Gastrocnemius medialis (tissue), 4 donors: Measurements from ENCODE around the gene TMBIM1. TPM values are rescaled to one million over a fixed set of nuclear protein-coding genes. Genes with fewer than 3 reads are reported as not detected.
A peak's percentile ranks its signal among the peaks of the same experiment; 100 is the strongest.

Experiments used
- ATAC-seq, 2 donors: fragments of 150-250 bp; one replicate each; pipeline ENCODE4 v1.9.1; 2016
- DNase-seq, 2 donors: peaks; one replicate each; pipeline ENCODE4 v3.0.0-alpha.2; 2019
- H3K27ac ChIP-seq, 4 donors: fragments of 200-600 bp; sonication (generic); 1 replicate in 1 of 4; 2 replicates in 3 of 4; pipeline ENCODE4 v1.5.1; 2016 to 2018; ENCODE audit warnings: mild to moderate bottlenecking in 2 of 4, moderate library complexity in 1 of 4
- H3K27me3 ChIP-seq, 3 donors: fragments of 200-600 bp; sonication (generic) in 2 of 3; 1 replicate in 1 of 3; 2 replicates in 2 of 3; pipeline versions ENCODE4 v1.5.1 to v1.6.0; 2016 to 2019; ENCODE audit warnings: mild to moderate bottlenecking in 1 of 3, moderate library complexity in 1 of 3
- H3K36me3 ChIP-seq, 2 donors: fragments of 200-600 bp; sonication (generic) in 1 of 2; one replicate each; pipeline ENCODE4 v1.5.1; 2017 to 2018
- H3K4me1 ChIP-seq, 2 donors: fragments of 200-600 bp; sonication (generic) in 1 of 2; one replicate each; pipeline ENCODE4 v1.5.1; 2016 to 2017; ENCODE audit warnings: mild to moderate bottlenecking in 2 of 2
- H3K4me3 ChIP-seq, 4 donors: fragments of 200-600 bp; sonication (generic) in 3 of 4; 1 replicate in 1 of 4; 2 replicates in 3 of 4; pipeline ENCODE4 v1.5.1; 2016 to 2019; ENCODE audit warnings: mild to moderate bottlenecking in 2 of 4
- H3K9me3 ChIP-seq, 3 donors: fragments of 200-600 bp; sonication (generic) in 2 of 3; 1 replicate in 1 of 3; 2 replicates in 2 of 3; pipeline ENCODE4 v1.5.1; 2016 to 2019
- POLR2A ChIP-seq, 2 donors: fragments of 450-650 bp; IDR thresholded peaks; one replicate each; pipeline ENCODE4 v1.6.1; 2017; ENCODE audit warnings: antibody characterized with exemption in 2 of 2, mild to moderate bottlenecking in 2 of 2, moderate library complexity in 2 of 2
- in situ Hi-C, 4 donors: fragments of 200-750 bp; cut with MboI; loops; one replicate each; pipeline versions ENCODE4 v1.15.0 to v1.8.0; 2017; ENCODE audit warnings: low sequenced_read_pairs in 4 of 4
- intact Hi-C: fragments of 100-400 bp; cut with DNase I; formaldehyde crosslinking; loops from one replicate; pipeline ENCODE4 v1.15.1; 2023; ENCODE audit warnings: low total_unique reads
- total RNA-seq, 4 donors: library from RNA; depleted of rRNA; stranded (reverse); fragments of >200 nt; gene quantifications; one replicate each; pipeline versions ENCODE4 v1.1.0 to v1.2.3, GENCODE V29; 2016
- TF ChIP-seq, protein P1 (sequence below), 5 experiments: fragments of 450-650 bp in 3 of 5; fragments of 200-600 bp in 2 of 5; sonication (generic) in 2 of 5; IDR thresholded peaks in 4 of 5; conservative IDR thresholded peaks in 1 of 5; 1 replicate in 4 of 5; 2 replicates in 1 of 5; pipeline ENCODE4 v1.5.1; 2016 to 2019; ENCODE audit warnings: antibody characterized with exemption in 5 of 5, mild to moderate bottlenecking in 3 of 5, moderate library complexity in 3 of 5

Gene TMBIM1
- total RNA-seq, 4 donors from 2014 or later, result 142 to 296 (median 215) TPM

DNA sequence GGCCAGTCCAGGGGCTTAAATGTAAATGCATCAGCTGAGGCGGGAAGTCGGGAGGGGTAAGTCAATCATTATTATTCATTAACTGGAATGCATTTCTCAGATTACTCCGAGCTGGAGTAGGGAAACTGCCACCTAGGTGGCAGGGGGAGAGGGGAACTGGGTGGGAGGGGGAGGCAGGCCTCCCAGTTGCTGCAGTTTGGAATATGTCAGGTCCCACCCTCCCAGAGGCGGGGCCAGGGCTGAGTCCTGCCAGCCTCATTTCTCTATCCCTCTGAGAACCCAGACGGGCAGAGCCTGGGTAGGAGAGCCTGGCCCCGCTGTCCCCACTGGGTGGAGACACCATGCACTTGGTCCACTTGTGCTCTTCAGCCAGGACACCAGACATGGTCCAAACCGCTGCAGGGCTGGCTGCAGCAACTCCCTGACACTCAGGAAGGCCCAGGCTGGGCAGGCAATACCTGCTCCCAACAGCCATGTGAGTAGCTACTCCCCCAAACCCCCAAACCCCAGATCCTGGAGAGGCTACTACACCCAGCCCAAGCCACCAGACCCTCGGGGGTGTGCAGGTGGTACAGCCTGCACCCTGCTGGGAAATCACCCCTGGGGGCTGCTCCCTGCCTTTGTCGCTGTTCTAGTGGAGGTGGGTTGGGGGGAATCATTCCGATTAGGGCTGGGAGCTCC lies 31.4 kb downstream of the TMBIM1 start, which contains the start of gene GPBAR1:
GPBAR1 (plus strand) TSS at position 274 of the 681 bp plus-strand sequence. CDS start 1,710 bp downstream, outside the sequence.
- TF ChIP-seq, protein P1, sequence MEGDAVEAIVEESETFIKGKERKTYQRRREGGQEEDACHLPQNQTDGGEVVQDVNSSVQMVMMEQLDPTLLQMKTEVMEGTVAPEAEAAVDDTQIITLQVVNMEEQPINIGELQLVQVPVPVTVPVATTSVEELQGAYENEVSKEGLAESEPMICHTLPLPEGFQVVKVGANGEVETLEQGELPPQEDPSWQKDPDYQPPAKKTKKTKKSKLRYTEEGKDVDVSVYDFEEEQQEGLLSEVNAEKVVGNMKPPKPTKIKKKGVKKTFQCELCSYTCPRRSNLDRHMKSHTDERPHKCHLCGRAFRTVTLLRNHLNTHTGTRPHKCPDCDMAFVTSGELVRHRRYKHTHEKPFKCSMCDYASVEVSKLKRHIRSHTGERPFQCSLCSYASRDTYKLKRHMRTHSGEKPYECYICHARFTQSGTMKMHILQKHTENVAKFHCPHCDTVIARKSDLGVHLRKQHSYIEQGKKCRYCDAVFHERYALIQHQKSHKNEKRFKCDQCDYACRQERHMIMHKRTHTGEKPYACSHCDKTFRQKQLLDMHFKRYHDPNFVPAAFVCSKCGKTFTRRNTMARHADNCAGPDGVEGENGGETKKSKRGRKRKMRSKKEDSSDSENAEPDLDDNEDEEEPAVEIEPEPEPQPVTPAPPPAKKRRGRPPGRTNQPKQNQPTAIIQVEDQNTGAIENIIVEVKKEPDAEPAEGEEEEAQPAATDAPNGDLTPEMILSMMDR (IDR thresholded peaks at IDR 0.05 in 4 of 5, conservative IDR thresholded peaks at IDR 0.05 in 1 of 5), result no peak
- TF ChIP-seq POLR2A (IDR thresholded peaks at IDR 0.05), result no peak
- Histone ChIP-seq H3K36me3 (peaks cover 0 to 36% of the 10 kb centered on the region in 2 donors), H3K27ac (peak within 1 kb of the TSS; percentile 75 to 83 (median 78)), H3K4me1 (peaks cover 24 to 25% of the 10 kb centered on the region in 2 donors), H3K9me3 (no peaks in the 10 kb centered on the region), H3K4me3 (no peak within 1 kb of the TSS), H3K27me3 (no peaks in the 10 kb centered on the region)
- intact Hi-C loops (no loop called here), in situ Hi-C loops (loop anchor here in 1 of 4 donors (10.0 kb wide), 1 partner anchor 76 kb away; no protein-coding TSS in a partner anchor)
- ATAC-seq (no peak), DNase-seq (peak in 1 of 2 donors; percentile 33)

DNA sequence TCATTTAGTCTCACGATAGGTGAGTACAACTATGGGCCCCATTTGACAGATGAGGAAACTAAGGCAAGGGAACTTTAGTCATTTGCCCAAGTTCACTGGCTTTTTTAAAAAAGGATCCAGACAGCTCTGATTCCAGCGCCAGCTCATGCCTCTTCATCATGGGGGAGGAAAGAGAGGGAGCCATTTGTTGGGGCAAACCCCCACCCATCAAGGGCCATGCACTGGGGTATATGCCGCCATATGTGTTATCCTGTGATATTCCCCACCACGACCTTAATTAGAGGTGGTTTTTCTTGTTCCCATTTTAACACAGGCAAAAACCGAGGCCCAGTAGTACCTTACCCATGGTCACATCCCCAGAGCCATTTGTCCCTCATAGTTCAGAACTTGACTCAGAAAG lies 32.1 kb downstream of the TMBIM1 start:
- Histone ChIP-seq H3K4me3 (no peak overlapping the region), H3K4me1 (peaks cover 24 to 25% of the 10 kb centered on the region in 2 donors), H3K27ac (peak overlapping the region; percentile 75 to 83 (median 78)), H3K9me3 (no peaks in the 10 kb centered on the region), H3K27me3 (no peaks in the 10 kb centered on the region), H3K36me3 (peaks cover 0 to 36% of the 10 kb centered on the region in 2 donors)
- in situ Hi-C loops, result loop anchor here in 1 of 4 donors (10.0 kb wide), 1 partner anchor 75 kb away; no protein-coding TSS in a partner anchor
- no peak for TF ChIP-seq POLR2A (IDR thresholded peaks at IDR 0.05)
- TF ChIP-seq, protein P1 (IDR thresholded peaks at IDR 0.05 in 4 of 5, conservative IDR thresholded peaks at IDR 0.05 in 1 of 5), result no peak
- DNase-seq, result no peak
- ATAC-seq, result no peak
- intact Hi-C loops, result no loop called here

DNA sequence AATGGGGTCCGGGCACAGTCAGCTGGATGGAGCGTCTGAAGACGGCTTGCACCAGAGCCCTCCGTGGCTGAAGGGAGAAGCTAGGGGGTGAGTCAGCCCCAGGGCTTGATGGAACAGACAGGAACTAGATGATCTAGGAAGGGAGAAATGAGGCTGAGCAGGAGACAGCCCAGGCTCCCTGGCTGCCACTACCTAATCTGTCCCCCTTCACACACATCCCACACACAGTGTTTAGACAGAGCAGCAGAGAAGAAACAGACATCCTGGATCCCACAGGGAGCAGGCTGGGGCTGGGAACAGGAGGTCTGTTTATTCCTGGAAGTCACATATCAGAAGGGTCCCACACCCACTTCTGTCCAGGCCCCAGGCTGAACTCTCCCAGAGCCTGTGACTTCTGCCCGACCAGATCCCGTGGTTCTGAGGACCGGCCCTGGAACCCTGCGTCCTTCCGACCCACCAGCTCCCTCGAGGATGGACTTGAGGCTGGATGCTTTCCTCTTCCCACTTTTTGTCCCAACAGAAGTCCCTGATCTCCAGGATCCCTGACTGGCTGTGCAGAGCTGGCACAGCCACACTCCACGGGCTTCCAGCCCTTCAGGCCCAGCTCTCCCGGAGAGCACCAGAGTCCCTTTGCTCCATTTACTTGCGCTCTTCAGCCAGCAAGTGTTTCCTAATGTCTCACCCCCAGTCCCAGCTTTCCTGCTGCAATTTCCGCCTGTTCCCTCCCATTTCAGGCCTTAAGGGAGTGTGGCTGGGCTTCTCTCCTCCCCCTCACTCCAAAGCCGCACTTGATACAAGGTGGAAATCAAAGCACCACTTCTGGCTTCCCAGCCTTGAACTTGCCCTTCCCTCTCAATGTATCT lies 33.0 kb downstream of the TMBIM1 start:
- Histone ChIP-seq H3K4me3 (peak overlapping the region in 1 of 4 donors; percentile 10), H3K4me1 (peaks cover 24 to 25% of the 10 kb centered on the region in 2 donors), H3K36me3 (peaks cover 0 to 36% of the 10 kb centered on the region in 2 donors), H3K27me3 (no peaks in the 10 kb centered on the region), H3K9me3 (no peaks in the 10 kb centered on the region), H3K27ac (peak overlapping the region; percentile 75 to 83 (median 78))
- peak; percentile 55 to 58 for ATAC-seq
- intact Hi-C loops, result loop anchor here (5.0 kb wide), 1 partner anchor 42 kb away; the partner anchor contains the start of gene ARPC2
- in situ Hi-C loops, result loop anchor here in 2 of 4 donors (10.0 kb wide), 1 partner anchor 75 kb away; no protein-coding TSS in a partner anchor
- peak in 1 of 2 donors; percentile 44 for TF ChIP-seq POLR2A (IDR thresholded peaks at IDR 0.05)
- TF ChIP-seq, protein P1 (IDR thresholded peaks at IDR 0.05 in 4 of 5, conservative IDR thresholded peaks at IDR 0.05 in 1 of 5), result no peak
- peak in 1 of 2 donors; percentile 55 for DNase-seq

DNA sequence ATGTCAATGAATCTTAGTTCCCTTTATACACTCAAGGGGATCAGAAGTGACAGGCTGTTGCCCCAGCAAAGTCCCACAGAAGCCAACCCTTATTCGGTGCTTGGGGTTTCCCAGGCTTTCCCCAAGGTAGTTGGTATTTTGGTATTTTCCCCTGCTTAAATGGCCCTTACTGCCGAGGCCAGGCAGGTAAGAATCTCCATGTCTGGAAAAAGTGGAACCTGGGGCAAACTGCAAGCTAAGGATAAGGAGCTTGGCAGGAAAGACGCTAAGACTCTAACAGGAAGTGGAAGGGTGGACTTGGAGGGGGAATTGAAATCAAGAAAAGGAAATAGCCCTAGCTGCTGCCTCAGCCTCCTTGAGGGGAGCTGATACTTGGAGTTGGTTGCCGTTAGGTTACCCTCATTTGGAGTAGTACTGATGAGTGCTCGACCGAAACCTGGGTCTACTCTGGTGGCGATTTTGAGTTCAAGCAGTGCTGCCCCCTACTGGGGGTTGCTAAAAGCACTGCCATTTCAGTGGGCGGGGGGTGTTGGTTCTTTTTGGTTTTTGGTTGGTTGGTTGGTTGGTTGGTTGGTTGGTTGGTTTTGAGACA lies 34.8 kb downstream of the TMBIM1 start:
- H3K9me3 ChIP-seq, result no peaks in the 10 kb centered on the region
- ATAC-seq (peak; percentile 8 to 38), DNase-seq (peak in 1 of 2 donors; percentile 9)
- no peak overlapping the region for H3K4me3 ChIP-seq
- peaks cover 0 to 43% of the 10 kb centered on the region in 2 donors for H3K36me3 ChIP-seq
- no peaks in the 10 kb centered on the region for H3K27me3 ChIP-seq
- intact Hi-C loops (loop anchor here (2.0 to 5.0 kb wide), 2 partner anchors 40 to 71 kb away; partner anchors contain the start of gene ARPC2), in situ Hi-C loops (loop anchor here in 2 of 4 donors (10.0 kb wide), 1 partner anchor 73 kb away; no protein-coding TSS in a partner anchor)
- H3K27ac ChIP-seq, result peak overlapping the region in 2 of 4 donors; percentile 9 to 14
- no peak for TF ChIP-seq POLR2A (IDR thresholded peaks at IDR 0.05)
- TF ChIP-seq, protein P1 (IDR thresholded peaks at IDR 0.05 in 4 of 5, conservative IDR thresholded peaks at IDR 0.05 in 1 of 5), result peak; percentile 38 to 66 (median 59)
- H3K4me1 ChIP-seq, result peaks cover 35 to 36% of the 10 kb centered on the region in 2 donors
